OCI-LY7 (cell line): ENCODE data around the gene ZCCHC12. TPM values are rescaled to one million over a fixed set of nuclear protein-coding genes. Genes with fewer than 3 reads are reported as not detected.

Experiments
- BruUV-seq: library from RNA; stranded (reverse); fragments of 400-500 nt; replicated peaks from 2 replicates; lab custom pipeline; 2021; lab: Mats Ljungman, UMichigan
- CTCF ChIA-PET: fragments of 300-600 bp; sonication (Branson Sonifier 250); formaldehyde crosslinking; loops from one replicate; lab custom pipeline; 2022; ENCODE audit warnings: antibody characterized with exemption; ENCODE audit not compliant: unreplicated experiment; lab: Charles Lee
- POLR2A ChIA-PET: fragments of 300-600 bp; sonication (Branson Sonifier 250); formaldehyde crosslinking; loops from one replicate; lab custom pipeline; 2022; ENCODE audit warnings: antibody characterized with exemption; lab: Charles Lee
- DNase-seq: peaks from one replicate; pipeline ENCODE4 v3.0.0-alpha.2; 2015; ENCODE audit warnings: low spot score
- H2AFZ ChIP-seq: fragments of 200-600 bp; sonication (generic), shearing (Covaris generic); 2 replicates; pipeline ENCODE4 v1.6.1; 2014; ENCODE audit warnings: mild to moderate bottlenecking, antibody characterized with exemption, low read length, moderate library complexity
- H3K27ac ChIP-seq: fragments of 200-600 bp; sonication (generic); 2 replicates; pipeline ENCODE4 v1.5.1; 2014; ENCODE audit warnings: mixed run types, low read depth, mild to moderate bottlenecking, moderate library complexity, low read length, inconsistent platforms; ENCODE audit not compliant: poor library complexity, severe bottlenecking
- H3K36me3 ChIP-seq: fragments of 200-600 bp; sonication (generic); 2 replicates; pipeline ENCODE4 v1.6.1; 2014; ENCODE audit warnings: mild to moderate bottlenecking, antibody characterized with exemption, low read length, moderate library complexity, mixed read lengths; ENCODE audit not compliant: insufficient read depth
- H3K4me1 ChIP-seq: fragments of 200-600 bp; sonication (generic); 2 replicates; pipeline ENCODE4 v1.5.1; 2014; ENCODE audit warnings: mild to moderate bottlenecking, low read length; ENCODE audit not compliant: insufficient read depth, poor library complexity, severe bottlenecking
- H3K4me2 ChIP-seq: fragments of 200-600 bp; sonication (generic); 2 replicates; pipeline ENCODE4 v1.6.1; 2014; ENCODE audit warnings: mild to moderate bottlenecking, low read length
- H3K4me3 ChIP-seq: fragments of 200-600 bp; sonication (generic); 2 replicates; pipeline ENCODE4 v1.5.1; 2014; ENCODE audit warnings: mild to moderate bottlenecking, low read depth, low read length; ENCODE audit not compliant: poor library complexity, severe bottlenecking
- H3K79me2 ChIP-seq: fragments of 200-600 bp; sonication (generic); 2 replicates; pipeline ENCODE4 v1.6.1; 2016; ENCODE audit warnings: low read depth, mild to moderate bottlenecking, low read length, moderate library complexity, mixed read lengths; ENCODE audit not compliant: insufficient read depth
- H3K9me2 ChIP-seq: fragments of 200-600 bp; sonication (generic); 2 replicates; pipeline ENCODE4 v1.6.1; 2016; ENCODE audit warnings: mild to moderate bottlenecking, low read length, mixed read lengths; ENCODE audit not compliant: insufficient read depth
- H3K9me3 ChIP-seq: fragments of 200-600 bp; sonication (generic); 2 replicates; pipeline ENCODE4 v1.6.1; 2014; ENCODE audit warnings: mild to moderate bottlenecking, mixed run types, low read length, mixed read lengths
- H4K20me1 ChIP-seq: fragments of 200-600 bp; sonication (generic); 2 replicates; pipeline ENCODE4 v1.6.1; 2014; ENCODE audit warnings: mild to moderate bottlenecking, antibody characterized with exemption, low read length, moderate library complexity, mixed read lengths; ENCODE audit not compliant: insufficient read depth
- EZH2phosphoT487 ChIP-seq: fragments of 200-600 bp; sonication (generic); IDR thresholded peaks from 2 replicates; pipeline ENCODE4 v1.6.1; 2018; ENCODE audit warnings: low read depth, borderline replicate concordance, mild to moderate bottlenecking, mixed run types, antibody characterized with exemption, low read length, moderate library complexity, mixed read lengths
- intact Hi-C: fragments of 100-400 bp; cut with micrococcal nuclease; formaldehyde crosslinking; loops from one replicate; pipeline ENCODE4 v1.10.0; 2022; ENCODE audit not compliant: unreplicated experiment
- total RNA-seq, 2 experiments: library from RNA; depleted of rRNA in 1 of 2; stranded (reverse); fragments of >200 nt in 1 of 2; shearing (Covaris generic) in 1 of 2; gene quantifications; 2 replicates each; pipeline ENCODE4 v1.2.3, GENCODE V29; 2014 to 2022
- TF ChIP-seq, protein P1 (sequence below): fragments of 200-600 bp; sonication (generic); conservative IDR thresholded peaks from 2 replicates; pipeline ENCODE4 v1.5.1; 2014; ENCODE audit warnings: mild to moderate bottlenecking, antibody characterized with exemption, low read length, moderate library complexity, mixed read lengths

The ZCCHC12 gene
- total RNA-seq, 2 experiments from 2014 or later = not detected

DNA sequence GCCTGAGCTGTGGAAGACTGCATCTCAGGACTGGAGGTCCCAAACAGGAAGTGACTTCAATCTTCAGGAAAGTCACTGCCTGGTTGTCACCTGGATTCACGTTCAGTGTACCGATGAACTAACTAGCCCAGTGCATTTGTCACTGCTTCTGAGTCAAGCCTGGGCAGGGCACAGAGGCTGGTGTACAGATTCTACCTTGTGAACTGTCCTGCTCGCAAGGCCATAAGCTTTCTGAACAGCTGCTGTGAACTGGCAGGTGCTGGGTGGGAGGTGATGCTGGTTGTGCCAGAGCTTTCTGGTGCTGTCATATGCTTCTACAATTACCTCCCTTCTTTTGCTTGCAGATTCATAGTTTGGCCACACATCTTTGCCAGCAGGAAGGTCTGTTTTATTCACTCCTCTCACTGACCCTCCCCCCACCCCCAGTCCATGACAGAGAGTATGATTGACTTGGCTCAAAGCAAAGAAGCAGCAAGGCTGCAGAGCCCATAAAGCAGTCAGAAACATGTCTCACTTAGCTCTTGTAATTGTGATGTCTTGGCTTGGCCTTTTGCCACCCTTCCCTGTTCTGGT lies 40.5 kb downstream of the ZCCHC12 start:
- Histone ChIP-seq H4K20me1 (no peaks in the 10 kb centered on the region), H3K36me3 (no peaks in the 10 kb centered on the region), H3K4me1 (no peaks in the 10 kb centered on the region), H3K9me2 (no peaks in the 10 kb centered on the region), H3K27ac (no peak overlapping the region), H3K4me2 (no peak overlapping the region), H3K4me3 (no peak overlapping the region), H3K79me2 (no peaks in the 10 kb centered on the region), H3K9me3 (no peaks in the 10 kb centered on the region), H2AFZ (no peak overlapping the region)
- TF ChIP-seq, protein P1, sequence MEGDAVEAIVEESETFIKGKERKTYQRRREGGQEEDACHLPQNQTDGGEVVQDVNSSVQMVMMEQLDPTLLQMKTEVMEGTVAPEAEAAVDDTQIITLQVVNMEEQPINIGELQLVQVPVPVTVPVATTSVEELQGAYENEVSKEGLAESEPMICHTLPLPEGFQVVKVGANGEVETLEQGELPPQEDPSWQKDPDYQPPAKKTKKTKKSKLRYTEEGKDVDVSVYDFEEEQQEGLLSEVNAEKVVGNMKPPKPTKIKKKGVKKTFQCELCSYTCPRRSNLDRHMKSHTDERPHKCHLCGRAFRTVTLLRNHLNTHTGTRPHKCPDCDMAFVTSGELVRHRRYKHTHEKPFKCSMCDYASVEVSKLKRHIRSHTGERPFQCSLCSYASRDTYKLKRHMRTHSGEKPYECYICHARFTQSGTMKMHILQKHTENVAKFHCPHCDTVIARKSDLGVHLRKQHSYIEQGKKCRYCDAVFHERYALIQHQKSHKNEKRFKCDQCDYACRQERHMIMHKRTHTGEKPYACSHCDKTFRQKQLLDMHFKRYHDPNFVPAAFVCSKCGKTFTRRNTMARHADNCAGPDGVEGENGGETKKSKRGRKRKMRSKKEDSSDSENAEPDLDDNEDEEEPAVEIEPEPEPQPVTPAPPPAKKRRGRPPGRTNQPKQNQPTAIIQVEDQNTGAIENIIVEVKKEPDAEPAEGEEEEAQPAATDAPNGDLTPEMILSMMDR = no peak
- TF ChIP-seq EZH2phosphoT487 = no peak
- no peak for DNase-seq
- intact Hi-C loops = no loop called here
- POLR2A ChIA-PET = no interaction called here
- CTCF ChIA-PET = no interaction called here
- no TSS peak for BruUV-seq

DNA sequence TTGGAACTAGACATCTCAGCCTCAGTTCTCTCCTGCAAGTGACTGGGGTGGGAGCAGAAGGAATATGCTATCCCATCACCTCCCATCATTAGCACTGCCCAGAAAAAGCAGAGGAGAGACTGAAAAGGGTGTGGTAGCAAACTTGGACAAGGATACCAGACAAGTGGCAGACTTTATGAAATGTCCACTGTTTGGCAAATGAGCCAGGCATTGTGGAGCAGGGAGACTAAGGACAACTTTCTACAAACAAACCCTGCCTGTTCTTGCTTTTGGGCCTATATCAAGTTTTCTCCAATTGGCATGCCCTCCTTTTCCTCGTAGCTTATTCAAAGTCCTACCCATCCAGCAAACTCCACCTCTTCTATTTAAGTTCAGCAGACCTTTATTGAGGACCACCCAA lies 41.6 kb downstream of the ZCCHC12 start:
- Histone ChIP-seq H3K36me3 (no peaks in the 10 kb centered on the region), H3K9me2 (no peaks in the 10 kb centered on the region), H3K79me2 (no peaks in the 10 kb centered on the region), H3K4me3 (no peak overlapping the region), H4K20me1 (no peaks in the 10 kb centered on the region), H3K9me3 (no peaks in the 10 kb centered on the region), H2AFZ (no peak overlapping the region), H3K4me1 (no peaks in the 10 kb centered on the region), H3K4me2 (no peak overlapping the region), H3K27ac (no peak overlapping the region)
- CTCF ChIA-PET = no interaction called here
- no TSS peak for BruUV-seq
- no peak for DNase-seq
- POLR2A ChIA-PET = no interaction called here
- TF ChIP-seq, protein P1 = no peak
- no peak for TF ChIP-seq EZH2phosphoT487
- intact Hi-C loops = no loop called here

DNA sequence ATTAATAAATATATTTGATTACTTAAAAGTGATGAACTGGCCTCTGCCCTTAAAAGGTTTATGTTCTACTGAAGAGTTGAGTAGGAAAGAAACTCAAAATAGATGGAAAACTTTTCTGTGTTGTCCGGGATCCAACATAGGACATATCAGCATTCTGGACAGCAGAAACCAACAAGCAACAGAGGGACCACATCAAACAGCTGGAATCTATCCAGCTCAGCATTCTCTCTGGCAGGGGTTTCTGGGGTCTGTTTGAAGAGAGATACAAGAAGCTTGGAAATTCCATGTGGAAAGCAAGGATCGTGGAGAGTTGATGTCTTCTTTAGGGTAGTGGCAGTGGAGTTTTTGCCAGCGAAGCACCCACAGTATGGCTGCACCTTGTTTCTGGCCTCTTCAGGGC lies 43.6 kb downstream of the ZCCHC12 start:
- Histone ChIP-seq H3K4me1 (no peaks in the 10 kb centered on the region), H3K9me2 (no peaks in the 10 kb centered on the region), H4K20me1 (no peaks in the 10 kb centered on the region), H3K36me3 (no peaks in the 10 kb centered on the region), H2AFZ (no peak overlapping the region), H3K4me2 (no peak overlapping the region), H3K79me2 (no peaks in the 10 kb centered on the region), H3K27ac (no peak overlapping the region), H3K4me3 (no peak overlapping the region), H3K9me3 (no peaks in the 10 kb centered on the region)
- ChIA-PET POLR2A (no interaction called here), CTCF (no interaction called here)
- BruUV-seq = no TSS peak
- TF ChIP-seq, protein P1 = no peak
- TF ChIP-seq EZH2phosphoT487 = no peak
- DNase-seq = no peak
- intact Hi-C loops = no loop called here
